ENCODE results near the gene PAIP2.
"Not testable (repeated sequence)": the region's sequence is repeated elsewhere in the genome, so short reads cannot be mapped to it uniquely, and the experiment has no call there.

Gene PAIP2

GRCh38 chr5:139335811-139336210 is 5.8 kb upstream of the PAIP2 start:
- no peak for DNase-seq

- no peak for DNase-seq
Measured at GRCh38 chr5:139340051-139340450, 1.6 kb upstream of the PAIP2 start.

GRCh38 chr5:139341187-139341688 is 416 bp upstream of the PAIP2 start:
- no peak for DNase-seq

- DNase-seq: peak; percentile 88
Measured at GRCh38 chr5:139342423-139342723, 719 bp downstream of the PAIP2 start.

GRCh38 chr5:139343476-139343875 is 1.8 kb downstream of the PAIP2 start:
- no peak for DNase-seq

GRCh38 chr5:139344177-139344576 is 2.5 kb downstream of the PAIP2 start:
- DNase-seq: no peak

- not testable (repeated sequence) for DNase-seq
Measured at GRCh38 chr5:139345442-139345841, 3.8 kb downstream of the PAIP2 start.

- not testable (repeated sequence) for DNase-seq
Measured at GRCh38 chr5:139347863-139348262, 6.2 kb downstream of the PAIP2 start.

- no peak for DNase-seq
Measured at GRCh38 chr5:139354186-139354585, 12.5 kb downstream of the PAIP2 start.

- DNase-seq: not testable (repeated sequence)
Measured at GRCh38 chr5:139355900-139356299, 14.2 kb downstream of the PAIP2 start.

GRCh38 chr5:139358064-139358463 is 16.4 kb downstream of the PAIP2 start:
- DNase-seq: no peak

GRCh38 chr5:139360384-139360783 is 18.7 kb downstream of the PAIP2 start:
- no peak for DNase-seq

GRCh38 chr5:139361835-139362429 is 20.3 kb downstream of the PAIP2 start:
- DNase-seq: no peak

- no peak for DNase-seq
Measured at GRCh38 chr5:139363937-139364336, 22.3 kb downstream of the PAIP2 start.

GRCh38 chr5:139364466-139364865 is 22.8 kb downstream of the PAIP2 start:
- DNase-seq: no peak

- no peak for DNase-seq
Measured at GRCh38 chr5:139368613-139369012, 27.0 kb downstream of the PAIP2 start.

- no peak for DNase-seq
Measured at GRCh38 chr5:139369181-139369580, 27.5 kb downstream of the PAIP2 start.

GRCh38 chr5:139371482-139372435 is 30.1 kb downstream of the PAIP2 start:
- DNase-seq: no peak

GRCh38 chr5:139374909-139375308 is 33.3 kb downstream of the PAIP2 start:
- no peak for DNase-seq

GRCh38 chr5:139376364-139376763 is 34.7 kb downstream of the PAIP2 start:
- no peak for DNase-seq

GRCh38 chr5:139377226-139377625 is 35.6 kb downstream of the PAIP2 start:
- no peak for DNase-seq

- no peak for DNase-seq
Measured at GRCh38 chr5:139378101-139378825, 36.6 kb downstream of the PAIP2 start.

GRCh38 chr5:139378941-139379361 is 37.3 kb downstream of the PAIP2 start:
- DNase-seq: no peak
